ENCODE measurements around the gene MIPOL1.
"Not testable (repeated sequence)": the region's sequence is repeated elsewhere in the genome, so short reads cannot be mapped to it uniquely, and the experiment has no call there.

The MIPOL1 gene

DNA sequence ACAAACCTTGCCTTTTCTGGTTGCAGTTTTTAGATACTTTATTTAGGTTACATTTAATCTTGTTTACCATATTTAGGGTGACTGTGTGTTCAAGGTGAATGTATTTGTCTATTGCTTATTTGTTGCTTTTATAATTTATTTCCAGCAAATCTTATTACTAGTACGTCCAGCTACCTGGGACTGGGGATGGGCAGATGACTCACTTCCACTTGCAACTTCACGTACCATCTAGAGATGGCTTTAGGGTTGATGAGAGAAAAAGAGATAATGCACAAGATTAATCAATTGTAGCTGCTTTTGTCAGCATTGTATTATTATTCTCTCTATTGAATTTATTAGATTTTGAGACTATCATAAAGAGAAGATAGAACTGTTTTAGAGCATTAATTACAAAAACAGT, 5.1 kb downstream of the MIPOL1 start:
- DNase-seq (ENCODE audit: extremely low read depth, low read depth) = no peak
- TF ChIP-seq, protein P1, sequence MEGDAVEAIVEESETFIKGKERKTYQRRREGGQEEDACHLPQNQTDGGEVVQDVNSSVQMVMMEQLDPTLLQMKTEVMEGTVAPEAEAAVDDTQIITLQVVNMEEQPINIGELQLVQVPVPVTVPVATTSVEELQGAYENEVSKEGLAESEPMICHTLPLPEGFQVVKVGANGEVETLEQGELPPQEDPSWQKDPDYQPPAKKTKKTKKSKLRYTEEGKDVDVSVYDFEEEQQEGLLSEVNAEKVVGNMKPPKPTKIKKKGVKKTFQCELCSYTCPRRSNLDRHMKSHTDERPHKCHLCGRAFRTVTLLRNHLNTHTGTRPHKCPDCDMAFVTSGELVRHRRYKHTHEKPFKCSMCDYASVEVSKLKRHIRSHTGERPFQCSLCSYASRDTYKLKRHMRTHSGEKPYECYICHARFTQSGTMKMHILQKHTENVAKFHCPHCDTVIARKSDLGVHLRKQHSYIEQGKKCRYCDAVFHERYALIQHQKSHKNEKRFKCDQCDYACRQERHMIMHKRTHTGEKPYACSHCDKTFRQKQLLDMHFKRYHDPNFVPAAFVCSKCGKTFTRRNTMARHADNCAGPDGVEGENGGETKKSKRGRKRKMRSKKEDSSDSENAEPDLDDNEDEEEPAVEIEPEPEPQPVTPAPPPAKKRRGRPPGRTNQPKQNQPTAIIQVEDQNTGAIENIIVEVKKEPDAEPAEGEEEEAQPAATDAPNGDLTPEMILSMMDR (IDR thresholded peaks at IDR 0.05; ENCODE audit: low read depth, low read length) = no peak

GRCh38 chr14:37203423-37203822, 5.7 kb downstream of the MIPOL1 start:
- DNase-seq (ENCODE audit: extremely low read depth, low read depth) = no peak
- TF ChIP-seq, protein P1 (IDR thresholded peaks at IDR 0.05; ENCODE audit: low read depth, low read length) = no peak

- not testable (repeated sequence) for DNase-seq (ENCODE audit: extremely low read depth, low read depth)
These were observed 8.2 kb downstream of the MIPOL1 start for GRCh38 chr14:37205623-37206605.

GRCh38 chr14:37209617-37210016, 11.9 kb downstream of the MIPOL1 start:
- DNase-seq (ENCODE audit: extremely low read depth, low read depth) = not testable (repeated sequence)

DNA sequence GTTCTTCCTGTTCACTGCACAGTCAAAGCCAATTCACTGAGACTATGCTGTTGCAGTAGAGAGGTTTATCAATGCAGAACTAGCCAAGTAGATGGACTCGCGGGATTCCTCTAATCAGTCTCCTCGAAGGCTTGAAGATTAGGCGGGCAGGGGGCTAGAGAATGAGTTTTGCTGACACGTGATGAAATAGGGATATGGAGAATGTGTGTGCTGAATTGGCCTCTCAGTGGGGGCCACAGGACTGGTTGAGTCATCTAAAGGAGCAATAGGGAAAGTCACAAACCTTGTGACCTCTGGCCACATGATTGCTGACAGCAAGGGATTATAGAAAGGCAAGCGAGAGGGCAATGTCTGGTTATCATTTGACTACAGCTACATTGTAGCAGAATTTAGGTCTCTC, 12.7 kb downstream of the MIPOL1 start:
- TF ChIP-seq, protein P1 (IDR thresholded peaks at IDR 0.05; ENCODE audit: low read depth, low read length) = no peak

GRCh38 chr14:37213016-37213415, 15.3 kb downstream of the MIPOL1 start:
- DNase-seq (ENCODE audit: extremely low read depth, low read depth) = no peak
- TF ChIP-seq, protein P1 (IDR thresholded peaks at IDR 0.05; ENCODE audit: low read depth, low read length) = no peak

More for the DNA sequence above, 12.7 kb downstream of the MIPOL1 start:
- DNase-seq (ENCODE audit: extremely low read depth, low read depth) = no peak

GRCh38 chr14:37215345-37215744, 17.6 kb downstream of the MIPOL1 start:
- no peak for DNase-seq (ENCODE audit: extremely low read depth, low read depth)
- TF ChIP-seq, protein P1 (IDR thresholded peaks at IDR 0.05; ENCODE audit: low read depth, low read length) = no peak

DNA sequence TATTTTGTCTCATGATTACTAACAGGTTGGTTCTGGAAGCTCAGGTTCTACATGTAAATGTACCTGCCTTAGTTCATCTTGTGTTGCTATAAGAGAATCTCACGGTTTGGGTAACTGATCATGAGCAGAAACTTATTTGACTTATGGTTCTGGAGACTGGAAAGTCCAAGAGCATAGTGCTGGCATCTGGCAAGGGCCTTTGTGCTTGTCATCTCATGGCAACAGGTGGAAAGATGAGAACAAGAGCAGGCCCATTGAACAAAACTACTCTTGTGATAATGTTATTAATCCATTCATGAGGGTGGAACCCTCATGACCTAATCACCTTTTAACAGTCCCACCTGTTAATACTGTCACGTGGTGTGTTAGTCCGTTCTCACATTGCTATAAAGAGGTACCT, 23.3 kb downstream of the MIPOL1 start:
- DNase-seq (ENCODE audit: extremely low read depth, low read depth) = no peak
- TF ChIP-seq, protein P1 (IDR thresholded peaks at IDR 0.05; ENCODE audit: low read depth, low read length) = no peak
